ENCODE measurements around the gene BMP7.

DNA sequence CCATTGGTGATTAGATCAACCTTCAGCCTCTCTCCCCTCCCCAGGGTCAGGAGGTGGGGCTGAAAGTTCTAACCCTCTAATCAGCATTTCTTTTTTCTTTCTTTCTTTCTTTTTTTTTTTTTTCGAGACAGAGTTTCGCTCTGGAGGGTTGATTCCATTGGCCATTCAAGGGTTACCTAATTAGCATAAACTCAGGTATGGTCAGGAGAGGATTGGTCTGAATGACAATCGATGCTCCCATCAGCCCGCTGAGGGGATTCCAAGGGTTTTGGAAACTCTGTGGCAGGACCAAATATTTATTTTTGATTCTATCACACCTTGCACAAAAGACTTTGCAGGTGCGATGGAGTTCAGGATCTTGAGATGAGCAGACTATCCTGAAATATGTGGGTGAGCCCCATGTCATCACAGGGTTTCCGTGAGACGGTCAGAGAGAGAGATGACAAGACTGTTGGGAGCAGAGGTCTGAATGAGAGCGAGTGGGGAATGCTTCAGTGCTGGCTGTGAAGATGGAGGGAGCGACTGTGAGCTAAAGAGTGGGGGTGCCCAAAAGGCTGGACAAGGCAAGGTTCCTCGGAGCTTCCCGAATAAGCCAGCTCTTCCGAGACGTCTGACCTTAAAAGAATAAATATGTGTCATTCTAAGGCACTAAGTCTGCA is 107.1 kb downstream of the BMP7 start:
- no peak for TF ChIP-seq POLR2A (IDR thresholded peaks at IDR 0.05)
- TF ChIP-seq, protein P1, sequence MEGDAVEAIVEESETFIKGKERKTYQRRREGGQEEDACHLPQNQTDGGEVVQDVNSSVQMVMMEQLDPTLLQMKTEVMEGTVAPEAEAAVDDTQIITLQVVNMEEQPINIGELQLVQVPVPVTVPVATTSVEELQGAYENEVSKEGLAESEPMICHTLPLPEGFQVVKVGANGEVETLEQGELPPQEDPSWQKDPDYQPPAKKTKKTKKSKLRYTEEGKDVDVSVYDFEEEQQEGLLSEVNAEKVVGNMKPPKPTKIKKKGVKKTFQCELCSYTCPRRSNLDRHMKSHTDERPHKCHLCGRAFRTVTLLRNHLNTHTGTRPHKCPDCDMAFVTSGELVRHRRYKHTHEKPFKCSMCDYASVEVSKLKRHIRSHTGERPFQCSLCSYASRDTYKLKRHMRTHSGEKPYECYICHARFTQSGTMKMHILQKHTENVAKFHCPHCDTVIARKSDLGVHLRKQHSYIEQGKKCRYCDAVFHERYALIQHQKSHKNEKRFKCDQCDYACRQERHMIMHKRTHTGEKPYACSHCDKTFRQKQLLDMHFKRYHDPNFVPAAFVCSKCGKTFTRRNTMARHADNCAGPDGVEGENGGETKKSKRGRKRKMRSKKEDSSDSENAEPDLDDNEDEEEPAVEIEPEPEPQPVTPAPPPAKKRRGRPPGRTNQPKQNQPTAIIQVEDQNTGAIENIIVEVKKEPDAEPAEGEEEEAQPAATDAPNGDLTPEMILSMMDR (IDR thresholded peaks at IDR 0.05) = no peak

Measured in thyroid gland (tissue), 4 donors.